Endothelial cell of umbilical vein (primary cell): ENCODE data around the gene MAGI1. TPM values are rescaled to one million over a fixed set of nuclear protein-coding genes. Genes with fewer than 3 reads are reported as not detected.

Experiments used
- BruUV-seq: library from RNA; stranded (reverse); fragments of 400-500 nt; replicated peaks from 2 replicates; lab custom pipeline; 2021; lab: Mats Ljungman, UMichigan
- CTCF ChIA-PET: fragments of 300-600, 350-600 bp; sonication (Branson Sonifier 250); formaldehyde crosslinking; loops from one replicate; lab custom pipeline; 2021; ENCODE audit warnings: antibody characterized with exemption, inconsistent platforms; lab: Charles Lee
- POLR2A ChIA-PET: fragments of 300-600, 350-600 bp; sonication (Branson Sonifier 250); formaldehyde crosslinking; loops from one replicate; lab custom pipeline; 2021; ENCODE audit warnings: antibody characterized with exemption, inconsistent platforms; lab: Charles Lee
- DNase-seq: peaks from one replicate; pipeline ENCODE4 v3.0.0-alpha.2; 2011; ENCODE audit warnings: low read depth, low spot score
- FAIRE-seq: peaks from 2 replicates; lab custom pipeline; 2011; peaks lifted over from hg19 to GRCh38; lab: Jason Lieb, UNC
- H2AFZ ChIP-seq: 2 replicates; pipeline ENCODE4 v1.6.0; 2012; ENCODE audit warnings: low read depth, low read length, control low read depth, inconsistent platforms
- H3K27ac ChIP-seq: 2 replicates; pipeline ENCODE4 v1.5.1; 2011; ENCODE audit warnings: low read depth, mild to moderate bottlenecking, control low read depth, low read length, moderate library complexity; ENCODE audit not compliant: insufficient read depth
- H3K27me3 ChIP-seq, 2 experiments: 2 replicates each; pipeline versions ENCODE4 v1.6.0 to v1.6.1; 2011; ENCODE audit warnings: low read length in 2 of 2, mixed read lengths in 1 of 2; ENCODE audit not compliant: control insufficient read depth in 2 of 2, insufficient read depth in 2 of 2
- H3K36me3 ChIP-seq, 2 experiments: 2 replicates in 1 of 2; 3 replicates in 1 of 2; pipeline ENCODE4 v1.5.1; 2011; ENCODE audit warnings: low read length in 2 of 2, mild to moderate bottlenecking in 1 of 2, moderate library complexity in 1 of 2; ENCODE audit not compliant: control insufficient read depth in 2 of 2, insufficient read depth in 2 of 2; ENCODE audit errors: extremely low read depth in 1 of 2
- H3K4me1 ChIP-seq: 3 replicates; pipeline ENCODE4 v1.5.1; 2011; ENCODE audit warnings: mild to moderate bottlenecking, low read length; ENCODE audit not compliant: control insufficient read depth, insufficient read depth; ENCODE audit errors: extremely low read depth
- H3K4me2 ChIP-seq: 2 replicates; pipeline ENCODE4 v1.6.1; 2011; ENCODE audit warnings: low read length, control low read depth, mixed read lengths; ENCODE audit not compliant: insufficient read depth
- H3K4me3 ChIP-seq, 3 experiments: fragments of 200-600 bp in 1 of 3; sonication (generic), shearing (Covaris generic) in 1 of 3; replicated peaks in 1 of 3; 2 replicates each; pipeline ENCODE4 v1.5.1; 2011 to 2016; ENCODE audit warnings: control low read depth in 3 of 3, low read length in 3 of 3, mild to moderate bottlenecking in 2 of 3, inconsistent platforms in 1 of 3, low read depth in 1 of 3, moderate library complexity in 1 of 3; ENCODE audit not compliant: insufficient read depth in 1 of 3
- H3K79me2 ChIP-seq: 2 replicates; pipeline ENCODE4 v1.6.0; 2012; ENCODE audit warnings: low read length, inconsistent platforms; ENCODE audit not compliant: control insufficient read depth, insufficient read depth
- H3K9ac ChIP-seq: replicated peaks from 2 replicates; pipeline ENCODE3; 2011; ENCODE audit warnings: low read length, control low read depth; ENCODE audit not compliant: insufficient read depth; ENCODE audit errors: extremely low read depth
- H3K9me1 ChIP-seq: replicated peaks from 3 replicates; pipeline ENCODE4 v1.6.0; 2011; ENCODE audit warnings: mild to moderate bottlenecking, low read length; ENCODE audit not compliant: control insufficient read depth, insufficient read depth; ENCODE audit errors: extremely low read depth
- H3K9me3 ChIP-seq: replicated peaks from 2 replicates; pipeline ENCODE4 v1.5.1; 2012; ENCODE audit warnings: low read length, inconsistent platforms; ENCODE audit not compliant: control insufficient read depth, insufficient read depth
- H4K20me1 ChIP-seq: replicated peaks from 2 replicates; pipeline ENCODE3; 2011; ENCODE audit warnings: mild to moderate bottlenecking, low read length; ENCODE audit not compliant: control insufficient read depth, insufficient read depth; ENCODE audit errors: extremely low read depth
- CTCF ChIP-seq, 2 donors: IDR thresholded peaks; 1 replicate in 1 of 2; 2 replicates in 1 of 2; pipeline ENCODE4 v1.5.1; 2011; ENCODE audit warnings: low read length in 2 of 2, mild to moderate bottlenecking in 2 of 2, moderate library complexity in 2 of 2, control low read depth in 1 of 2, inconsistent platforms in 1 of 2, low read depth in 1 of 2; ENCODE audit not compliant: insufficient read depth in 1 of 2; ENCODE audit errors: extremely low read depth in 1 of 2
- EZH2 ChIP-seq: IDR thresholded peaks from 2 replicates; pipeline ENCODE4 v1.6.1; 2012; ENCODE audit warnings: borderline replicate concordance, low read depth, mild to moderate bottlenecking, moderate library complexity, low read length, inconsistent platforms; ENCODE audit not compliant: severe bottlenecking
- FOS ChIP-seq: IDR thresholded peaks from 2 replicates; pipeline ENCODE4 v1.6.1; 2011; ENCODE audit warnings: mild to moderate bottlenecking, low read length, moderate library complexity, borderline replicate concordance; ENCODE audit not compliant: insufficient read depth
- GATA2 ChIP-seq: IDR thresholded peaks from 2 replicates; pipeline ENCODE4 v1.7.0; 2011; ENCODE audit warnings: low read depth, mild to moderate bottlenecking, moderate library complexity, mixed read lengths, low read length; ENCODE audit not compliant: insufficient read length, insufficient read depth
- JUN ChIP-seq: IDR thresholded peaks from 2 replicates; pipeline ENCODE4 v1.6.1; 2011; ENCODE audit warnings: borderline replicate concordance, low read depth; ENCODE audit not compliant: insufficient read length, insufficient read depth
- MAX ChIP-seq: IDR thresholded peaks from 2 replicates; pipeline ENCODE4 v1.6.1; 2011; ENCODE audit not compliant: insufficient read depth, insufficient read length
- MYC ChIP-seq: IDR thresholded peaks from one replicate; pipeline ENCODE4 v1.6.1; 2011; ENCODE audit warnings: mild to moderate bottlenecking, low read depth, low read length
- POLR2A ChIP-seq: IDR thresholded peaks from 2 replicates; pipeline ENCODE4 v1.6.1; 2012; ENCODE audit warnings: low read depth, mild to moderate bottlenecking, control low read depth, low read length
- POLR2AphosphoS5 ChIP-seq: IDR thresholded peaks from 2 replicates; pipeline ENCODE4 v1.6.1; 2012; ENCODE audit warnings: low read depth, mild to moderate bottlenecking, control low read depth, low read length, moderate library complexity; ENCODE audit not compliant: insufficient read depth
- dilution Hi-C: fragments of 300-500 bp; cut with MboI; formaldehyde crosslinking; loops from one replicate; pipeline ENCODE4 v1.15.0; 2019; ENCODE audit warnings: low sequenced_read_pairs; ENCODE audit not compliant: extremely low pct_ligation_motif_present
- intact Hi-C: fragments of 100-400 bp; cut with micrococcal nuclease; formaldehyde crosslinking; loops from one replicate; pipeline ENCODE4 v1.10.0; 2022
- polyA plus RNA-seq, 4 experiments: library from polyadenylated mRNA; depleted of rRNA in 3 of 4; stranded (reverse) in 3 of 4; unstranded in 1 of 4; fragments of >200 nt; gene quantifications; 2 replicates each; pipeline versions ENCODE4 v1.2.1 to v1.2.3, GENCODE V29; 2011 to 2012; ENCODE audit warnings: missing spikeins in 1 of 4
- total RNA-seq: library from RNA; stranded (reverse); gene quantifications from 2 replicates; pipeline ENCODE4 v1.2.3, GENCODE V29; 2021

MAGI1 gene
- total and polyA plus RNA-seq, 2 donors (not counting 3 experiments of a cell fraction or from before 2014, with no cell fraction given) = 10.1 to 47.9 TPM

GRCh38 chr3:65669163-65669875, 369.4 kb downstream of the MAGI1 start:
- H3K9me3 ChIP-seq = no peaks in the 10 kb centered on the region
- no peaks in the 10 kb centered on the region for H3K9me1 ChIP-seq
- intact Hi-C loops = no loop called here
- H2AFZ ChIP-seq = no peak overlapping the region
- FAIRE-seq (peak; percentile 87), DNase-seq (peak; percentile 17)
- CTCF ChIA-PET = interaction anchor here (6.6 kb wide), 1 partner anchor 230 kb away, joined by 65 read pairs; no protein-coding TSS in a partner anchor
- H3K79me2 ChIP-seq = no peaks in the 10 kb centered on the region
- H3K9ac ChIP-seq = no peak overlapping the region
- no peak overlapping the region for H3K4me2 ChIP-seq
- POLR2A ChIA-PET = no interaction called here
- no TSS peak for BruUV-seq
- dilution Hi-C loops = no loop called here
- peaks cover 3% of the 10 kb centered on the region for H4K20me1 ChIP-seq
- no peaks in the 10 kb centered on the region for H3K36me3 ChIP-seq
- H3K27ac ChIP-seq = no peak overlapping the region
- H3K27me3 ChIP-seq = no peaks in the 10 kb centered on the region
- TF ChIP-seq EZH2 = no peak
- peak; percentile 51 for TF ChIP-seq GATA2
- peak; percentile 4 for TF ChIP-seq FOS
- no peaks in the 10 kb centered on the region for H3K4me1 ChIP-seq
- no peak overlapping the region for H3K4me3 ChIP-seq

- Histone ChIP-seq H3K4me2 (no peak overlapping the region), H3K36me3 (no peaks in the 10 kb centered on the region), H3K79me2 (no peaks in the 10 kb centered on the region), H3K9ac (no peak overlapping the region), H3K27me3 (no peaks in the 10 kb centered on the region), H3K4me1 (no peaks in the 10 kb centered on the region), H3K9me3 (no peaks in the 10 kb centered on the region), H4K20me1 (peaks cover 3% of the 10 kb centered on the region), H3K4me3 (no peak overlapping the region), H3K9me1 (no peaks in the 10 kb centered on the region), H3K27ac (no peak overlapping the region), H2AFZ (no peak overlapping the region)
- dilution Hi-C loops (no loop called here), intact Hi-C loops (no loop called here)
- no peak for TF ChIP-seq MYC
- no peak for TF ChIP-seq CTCF (IDR thresholded peaks at IDR 0.05; ENCODE audit: extremely low read depth in 1 of 2, insufficient read depth in 1 of 2, low read depth in 1 of 2, low read length in 2 of 2)
- TF ChIP-seq POLR2AphosphoS5 = no peak
- no peak for TF ChIP-seq FOS
- TF ChIP-seq EZH2 = no peak
- no peak for TF ChIP-seq MAX
- no peak for TF ChIP-seq GATA2
- TF ChIP-seq JUN = no peak
- no peak for TF ChIP-seq POLR2A
- no peak for FAIRE-seq
- ChIA-PET CTCF (interaction anchor here (0.6 kb wide), 1 partner anchor 16 kb away, joined by 3 read pairs; no protein-coding TSS in a partner anchor), POLR2A (no interaction called here)
- DNase-seq = no peak
- BruUV-seq = no TSS peak
Observed at GRCh38 chr3:65667963-65668362, 370.8 kb downstream of the MAGI1 start.
